ENCODE measurements around the gene ICA1L. TPM values are rescaled to one million over a fixed set of nuclear protein-coding genes. Genes with fewer than 3 reads are reported as not detected.

Gene ICA1L
- total and polyA plus RNA-seq, 2 of the 4 experiments (the other 2 are of a cell fraction), result 1.7 to 1.8 TPM

GRCh38 chr2:202861987-202862386, 9.6 kb downstream of the ICA1L start (continued):
- no peak for TF ChIP-seq MAZ (IDR thresholded peaks at IDR 0.05; ENCODE audit: borderline replicate concordance, low read depth, low read length)
- TF ChIP-seq CHD1 (IDR thresholded peaks at IDR 0.05; ENCODE audit: low read depth, low read length), result no peak
- TF ChIP-seq RFX5 (IDR thresholded peaks at IDR 0.05; ENCODE audit: low read depth, low read length), result no peak
- TF ChIP-seq RAD21 (IDR thresholded peaks at IDR 0.05; ENCODE audit: low read length), result no peak
- no peak for TF ChIP-seq USF2 (IDR thresholded peaks at IDR 0.05; ENCODE audit: low read depth, low read length)

- Histone ChIP-seq H3K56ac (ENCODE audit: extremely low read depth, insufficient read depth, low read length) (no peak overlapping the region), H4K20me1 (ENCODE audit: insufficient read depth, low read length) (no peaks in the 10 kb centered on the region), H4K8ac (ENCODE audit: low read depth in 2 of 2, low read length in 2 of 2) (no peak overlapping the region), H4K5ac (ENCODE audit: low read depth, low read length) (no peak overlapping the region), H2BK15ac (ENCODE audit: low read depth, low read length) (no peak overlapping the region), H3K27ac (ENCODE audit: insufficient read depth, low read length) (no peak overlapping the region), H3K18ac (ENCODE audit: low read depth, low read length) (no peak overlapping the region), H4K91ac (ENCODE audit: insufficient read depth, low read depth, low read length) (no peak overlapping the region), H3K4me3 (ENCODE audit: insufficient read depth, low read depth, low read length) (no peak overlapping the region), H3K9me1 (ENCODE audit: insufficient read depth, low read length) (no peaks in the 10 kb centered on the region), H3K9me3 (ENCODE audit: control insufficient read depth, insufficient read depth, low read length) (no peaks in the 10 kb centered on the region), H3K4me1 (ENCODE audit: control insufficient read depth, insufficient read depth, low read length) (no peaks in the 10 kb centered on the region), H2AK5ac (ENCODE audit: low read depth, low read length) (no peak overlapping the region), H3K36me3 (ENCODE audit: control insufficient read depth, insufficient read depth, low read length) (no peaks in the 10 kb centered on the region), H2BK120ac (ENCODE audit: low read depth, low read length) (no peak overlapping the region), H2AFZ (replicated peaks; ENCODE audit: low read length, poor library complexity) (no peak overlapping the region), H3K4me2 (ENCODE audit: low read depth, low read length) (no peak overlapping the region), H3K23ac (ENCODE audit: low read depth, low read length) (no peak overlapping the region), H2BK5ac (ENCODE audit: low read depth, low read length, poor library complexity, severe bottlenecking) (no peak overlapping the region), H3K79me1 (ENCODE audit: low read depth in 1 of 2, low read length in 2 of 2) (no peaks in the 10 kb centered on the region), H3K9ac (ENCODE audit: low read depth, low read length) (no peak overlapping the region), H3K27me3 (ENCODE audit: control insufficient read depth, insufficient read depth, low read length) (no peaks in the 10 kb centered on the region), H3K4ac (ENCODE audit: low read depth, low read length) (no peak overlapping the region), H2AK9ac (replicated peaks; ENCODE audit: low read depth, low read length, poor library complexity) (no peak overlapping the region), H2BK20ac (ENCODE audit: low read depth, low read length) (no peak overlapping the region), H3K14ac (replicated peaks; ENCODE audit: low read depth, low read length) (no peak overlapping the region)
- DNase-seq, result no peak
- CTCF ChIA-PET, result no interaction called here
- dilution Hi-C loops (cut with HindIII; ENCODE audit: low sequenced_read_pairs, unreplicated experiment), result no loop called here
- in situ Hi-C loops (cut with MboI; ENCODE audit: low sequenced_read_pairs), result no loop called here
- ATAC-seq (ENCODE audit: low read depth), result no peak
- no CpG with 5 or more reads among the region's 3 CpGs for WGBS, 2 experiments (ENCODE audit: extremely low coverage in 2 of 2, insufficient read length in 1 of 2)
- POLR2A ChIA-PET (ENCODE audit: unreplicated experiment), result no interaction called here
- BruUV-seq (replicated peaks), result no TSS peak
- intact Hi-C loops (cut with micrococcal nuclease), result no loop called here
- TF ChIP-seq RAD21 (IDR thresholded peaks at IDR 0.05; ENCODE audit: low read length), result no peak
- no peak for TF ChIP-seq NFE2L2 (IDR thresholded peaks at IDR 0.05; ENCODE audit: low read depth, low read length)
- no peak for TF ChIP-seq RCOR1 (IDR thresholded peaks at IDR 0.05; ENCODE audit: insufficient replicate concordance, low read length)
- TF ChIP-seq CEBPB (IDR thresholded peaks at IDR 0.05; ENCODE audit: low read depth, low read length), result no peak
- TF ChIP-seq CTCF (conservative IDR thresholded peaks at IDR 0.05; ENCODE audit: low read depth, low read length), result no peak
- TF ChIP-seq FOS (IDR thresholded peaks at IDR 0.05; ENCODE audit: low read depth, low read length), result no peak
- no peak for TF ChIP-seq CHD1 (IDR thresholded peaks at IDR 0.05; ENCODE audit: low read depth, low read length)
- TF ChIP-seq SMC3 (IDR thresholded peaks at IDR 0.05; ENCODE audit: low read depth, low read length), result no peak
- no peak for TF ChIP-seq ELK1 (IDR thresholded peaks at IDR 0.05; ENCODE audit: borderline replicate concordance, low read depth, low read length)
- no peak for TF ChIP-seq MAFK (IDR thresholded peaks at IDR 0.05; ENCODE audit: low read depth, low read length)
- TF ChIP-seq USF2 (IDR thresholded peaks at IDR 0.05; ENCODE audit: low read depth, low read length), result no peak
These were observed 13.0 kb downstream of the ICA1L start for GRCh38 chr2:202858601-202859000.

Measured in IMR-90 (cell line).